Left cardiac atrium (tissue), 4 donors: ENCODE data around the gene STXBP1. TPM values are rescaled to one million over a fixed set of nuclear protein-coding genes. Genes with fewer than 3 reads are reported as not detected.

Experiments
- ATAC-seq, 2 donors: fragments of 200-7000 bp; cut with Tn5 transposase; one replicate each; pipeline ENCODE4 v1.9.1; 2020; ENCODE audit warnings: mild to moderate bottlenecking in 2 of 2, moderate library complexity in 2 of 2
- DNase-seq: peaks from one replicate; pipeline ENCODE4 v3.0.0-alpha.2; 2020
- intact Hi-C, 2 donors: fragments of 100-400 bp; cut with DNase I; formaldehyde crosslinking; loops; one replicate each; pipeline versions ENCODE4 v1.14.1 to v1.15.1; 2022 to 2023
- total RNA-seq, 2 donors: library from RNA; stranded (reverse); fragmentation: NEBNext Ultra II Directional; extraction: Animal tissue kit (Norgen Biotek cat#: 25700); gene quantifications; one replicate each; pipeline ENCODE4 v1.2.1, GENCODE V29; 2021
- donor health status: DM: no; HTN: yes; CAD: no.
- donor health status: DM: no; HTN: yes; CAD: no; lungs with severe emphysema.
- donor health status: DM: yes; HTN: yes; CAD: no.
- donor health status: Dilated cardiomyopathy.

Gene STXBP1
- total RNA-seq, 2 donors from 2014 or later, result 40.4 to 41.5 TPM

- DNase-seq, result no peak
- ATAC-seq, result no peak
- intact Hi-C loops, result no loop called here
Measured at GRCh38 chr9:127700594-127701255, 88.6 kb downstream of the STXBP1 start.

- ATAC-seq (no peak), DNase-seq (no peak)
- intact Hi-C loops, result no loop called here
Measured at GRCh38 chr9:127703289-127703946, 91.3 kb downstream of the STXBP1 start.

GRCh38 chr9:127705577-127706379 lies 93.7 kb downstream of the STXBP1 start:
- ATAC-seq (no peak), DNase-seq (no peak)

GRCh38 chr9:127706836-127707241 lies 94.8 kb downstream of the STXBP1 start, which contains the start of gene CFAP157:
Gene CFAP157, plus strand, starts transcription at chr9:127706988. Its CDS starts 44 bp downstream, at chr9:127707032.
- ATAC-seq (peak in 1 of 2 donors; percentile 33), DNase-seq (no peak)
- intact Hi-C loops, result no loop called here

More at GRCh38 chr9:127705577-127706379, 93.7 kb downstream of the STXBP1 start:
- intact Hi-C loops, result no loop called here

GRCh38 chr9:127707766-127708165 lies 95.7 kb downstream of the STXBP1 start:
- ATAC-seq, result no peak
- DNase-seq, result no peak
- intact Hi-C loops, result no loop called here

- intact Hi-C loops, result no loop called here
- DNase-seq, result no peak
- ATAC-seq, result no peak
Measured at GRCh38 chr9:127708952-127709587, 97.0 kb downstream of the STXBP1 start.

- intact Hi-C loops, result no loop called here
- ATAC-seq, result no peak
- DNase-seq, result no peak
Measured at GRCh38 chr9:127710204-127710783, 98.2 kb downstream of the STXBP1 start.

- DNase-seq (no peak), ATAC-seq (no peak)
- intact Hi-C loops, result no loop called here
Measured at GRCh38 chr9:127711226-127711701, 99.2 kb downstream of the STXBP1 start.

GRCh38 chr9:127711831-127712274 lies 99.8 kb downstream of the STXBP1 start:
- ATAC-seq (no peak), DNase-seq (no peak)
- intact Hi-C loops, result no loop called here

- DNase-seq, result no peak
- intact Hi-C loops, result no loop called here
- ATAC-seq, result no peak
Measured at GRCh38 chr9:127712371-127712770, 100.3 kb downstream of the STXBP1 start.

- ATAC-seq (no peak), DNase-seq (no peak)
- intact Hi-C loops, result no loop called here
Measured at GRCh38 chr9:127712867-127713266, 100.8 kb downstream of the STXBP1 start.

- ATAC-seq (no peak), DNase-seq (no peak)
- intact Hi-C loops, result no loop called here
Measured at GRCh38 chr9:127714020-127714750, 102.1 kb downstream of the STXBP1 start.

- no peak for DNase-seq
- intact Hi-C loops, result no loop called here
- peak; percentile 24 to 36 for ATAC-seq
Measured at GRCh38 chr9:127714951-127715469, 102.9 kb downstream of the STXBP1 start.

- ATAC-seq, result peak; percentile 97
- peak; percentile 99 for DNase-seq
- intact Hi-C loops, result no loop called here
Measured at GRCh38 chr9:127715470-127716337, 103.6 kb downstream of the STXBP1 start, which contains the start of the genes PTRH1 and TTC16. Gene PTRH1, minus strand, starts transcription at chr9:127715663. Its CDS starts 24 bp downstream, at chr9:127715639. Gene TTC16, plus strand, starts transcription at chr9:127716079. Its CDS starts 67 bp downstream, at chr9:127716146.

GRCh38 chr9:127716412-127716811 lies 104.3 kb downstream of the STXBP1 start:
- intact Hi-C loops, result no loop called here
- no peak for ATAC-seq
- DNase-seq, result no peak

- intact Hi-C loops, result no loop called here
- no peak for ATAC-seq
- DNase-seq, result no peak
Measured at GRCh38 chr9:127717766-127718165, 105.7 kb downstream of the STXBP1 start.
